PC-9 (cell line): ENCODE results near the gene ZSCAN9. TPM values are rescaled to one million over a fixed set of nuclear protein-coding genes. Genes with fewer than 3 reads are reported as not detected.
A peak's percentile ranks its signal among the peaks of the same experiment; 100 is the strongest.

Experiments used
- BruUV-seq: library from RNA; stranded (reverse); fragments of 400-500 nt; replicated peaks from 2 replicates; lab custom pipeline; 2021; lab: Mats Ljungman, UMichigan
- CTCF ChIA-PET: fragments of 300-600 bp; sonication (Branson Sonifier 250); formaldehyde crosslinking; loops from one replicate; lab custom pipeline; 2022; ENCODE audit warnings: antibody characterized with exemption; lab: Charles Lee
- POLR2A ChIA-PET: fragments of 300-600 bp; sonication (Branson Sonifier 250); formaldehyde crosslinking; loops from one replicate; lab custom pipeline; 2022; ENCODE audit warnings: antibody characterized with exemption; ENCODE audit not compliant: unreplicated experiment; lab: Charles Lee
- DNase-seq, 2 experiments: peaks; one replicate each; pipeline versions ENCODE4 v3.0.0 to v3.0.0-alpha.2; 2015 to 2022; ENCODE audit warnings: mixed read lengths in 1 of 2
- H2AFZ ChIP-seq: fragments of 200-600 bp; sonication (generic); 2 replicates; pipeline ENCODE4 v1.8.1; 2017; ENCODE audit warnings: antibody characterized with exemption
- H3F3A ChIP-seq: fragments of 200-600 bp; sonication (generic); 2 replicates; pipeline ENCODE4 v1.8.1; 2017; ENCODE audit warnings: antibody characterized with exemption, mild to moderate bottlenecking, low read depth; ENCODE audit not compliant: insufficient read depth
- H3K27ac ChIP-seq: fragments of 200-600 bp; sonication (generic); 2 replicates; pipeline ENCODE4 v1.6.1; 2016; ENCODE audit warnings: mixed run types
- H3K27me3 ChIP-seq: fragments of 200-600 bp; sonication (generic); 2 replicates; pipeline ENCODE4 v1.6.1; 2016; ENCODE audit warnings: low read depth, mixed run types; ENCODE audit not compliant: insufficient read depth
- H3K36me3 ChIP-seq: fragments of 200-600 bp; sonication (generic); 2 replicates; pipeline ENCODE4 v1.6.1; 2016; ENCODE audit warnings: low read depth, mixed run types
- H3K4me1 ChIP-seq: fragments of 200-600 bp; sonication (generic); replicated peaks from 2 replicates; pipeline ENCODE4 v1.6.1; 2016; ENCODE audit warnings: mixed run types; ENCODE audit not compliant: insufficient read depth
- H3K4me2 ChIP-seq: fragments of 200-600 bp; sonication (generic); 2 replicates; pipeline ENCODE4 v1.6.1; 2017; ENCODE audit warnings: mixed run types
- H3K4me3 ChIP-seq: fragments of 200-600 bp; sonication (generic); 2 replicates; pipeline ENCODE4 v1.6.1; 2016; ENCODE audit warnings: mixed run types
- H3K79me2 ChIP-seq: fragments of 200-600 bp; sonication (generic); 2 replicates; pipeline ENCODE4 v1.6.1; 2017; ENCODE audit warnings: low read depth, mixed run types
- H3K9me2 ChIP-seq: fragments of 200-600 bp; sonication (generic); 2 replicates; pipeline ENCODE4 v1.8.1; 2017; ENCODE audit warnings: mild to moderate bottlenecking; ENCODE audit not compliant: insufficient read depth
- H3K9me3 ChIP-seq: fragments of 200-600 bp; sonication (generic); 2 replicates; pipeline ENCODE4 v1.8.1; 2016; ENCODE audit warnings: low read depth; ENCODE audit not compliant: insufficient read depth
- H4K20me1 ChIP-seq: fragments of 200-600 bp; sonication (generic); 2 replicates; pipeline ENCODE4 v1.8.1; 2017; ENCODE audit not compliant: insufficient read depth
- EZH2 ChIP-seq: fragments of 200-600 bp; sonication (generic); IDR thresholded peaks from 2 replicates; pipeline ENCODE4 v1.8.0; 2017; ENCODE audit warnings: antibody characterized with exemption, low read depth
- intact Hi-C: fragments of 100-400 bp; cut with micrococcal nuclease; formaldehyde crosslinking; loops from one replicate; pipeline ENCODE4 v1.10.0; 2022; ENCODE audit not compliant: unreplicated experiment
- total RNA-seq: library from RNA; stranded (reverse); gene quantifications from 2 replicates; pipeline ENCODE4 v1.2.3, GENCODE V29; 2021
- TF ChIP-seq, protein P1 (sequence below): fragments of 200-600 bp; sonication (generic); conservative IDR thresholded peaks from 2 replicates; pipeline ENCODE4 v1.6.1; 2017; ENCODE audit warnings: mixed run types, antibody characterized with exemption, mild to moderate bottlenecking, moderate library complexity

Gene ZSCAN9
- total RNA-seq, 1 experiment from 2014 or later: 20.4 TPM

GRCh38 chr6:28215425-28215824, 9.7 kb upstream of the ZSCAN9 start:
- DNase-seq: no peak
- intact Hi-C loops: loop anchor here (10.0 kb wide), 1 partner anchor 369 kb away; a partner anchor contains a TSS

DNA sequence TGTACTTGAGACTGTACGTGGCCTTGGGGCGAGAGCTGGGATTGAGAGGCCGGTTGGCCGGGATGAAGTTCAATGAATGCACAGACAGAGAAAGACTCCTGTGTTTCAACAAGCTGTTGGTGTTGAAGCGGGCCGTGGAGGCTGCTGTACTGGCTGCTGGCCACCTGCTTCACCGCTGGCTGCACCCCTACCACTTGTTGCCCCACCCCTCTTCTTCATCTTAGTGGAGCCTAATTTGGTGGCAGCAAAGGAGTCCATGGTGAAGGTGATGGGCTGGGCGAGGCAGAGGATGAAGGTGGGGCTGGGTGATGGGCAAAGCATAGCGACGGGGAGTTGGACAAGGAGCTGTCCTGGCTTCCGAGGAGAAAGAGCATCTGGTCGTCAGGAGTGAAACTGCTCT, 7.2 kb upstream of the ZSCAN9 start:
- H3K9me3 ChIP-seq: no peaks in the 10 kb centered on the region
- no peaks in the 10 kb centered on the region for H4K20me1 ChIP-seq
- no peaks in the 10 kb centered on the region for H3K79me2 ChIP-seq
- H3K9me2 ChIP-seq: no peaks in the 10 kb centered on the region
- peaks cover 16% of the 10 kb centered on the region for H3K4me1 ChIP-seq
- POLR2A ChIA-PET: interaction anchor here (0.7 kb wide), 1 partner anchor 94 kb away, joined by 3 read pairs; the partner anchor contains the start of gene ZSCAN16
- peak overlapping the region; percentile 95; the same call in 1 of the 2 replicates for H3K4me2 ChIP-seq
- no peak overlapping the region for H2AFZ ChIP-seq
- TF ChIP-seq, protein P1, sequence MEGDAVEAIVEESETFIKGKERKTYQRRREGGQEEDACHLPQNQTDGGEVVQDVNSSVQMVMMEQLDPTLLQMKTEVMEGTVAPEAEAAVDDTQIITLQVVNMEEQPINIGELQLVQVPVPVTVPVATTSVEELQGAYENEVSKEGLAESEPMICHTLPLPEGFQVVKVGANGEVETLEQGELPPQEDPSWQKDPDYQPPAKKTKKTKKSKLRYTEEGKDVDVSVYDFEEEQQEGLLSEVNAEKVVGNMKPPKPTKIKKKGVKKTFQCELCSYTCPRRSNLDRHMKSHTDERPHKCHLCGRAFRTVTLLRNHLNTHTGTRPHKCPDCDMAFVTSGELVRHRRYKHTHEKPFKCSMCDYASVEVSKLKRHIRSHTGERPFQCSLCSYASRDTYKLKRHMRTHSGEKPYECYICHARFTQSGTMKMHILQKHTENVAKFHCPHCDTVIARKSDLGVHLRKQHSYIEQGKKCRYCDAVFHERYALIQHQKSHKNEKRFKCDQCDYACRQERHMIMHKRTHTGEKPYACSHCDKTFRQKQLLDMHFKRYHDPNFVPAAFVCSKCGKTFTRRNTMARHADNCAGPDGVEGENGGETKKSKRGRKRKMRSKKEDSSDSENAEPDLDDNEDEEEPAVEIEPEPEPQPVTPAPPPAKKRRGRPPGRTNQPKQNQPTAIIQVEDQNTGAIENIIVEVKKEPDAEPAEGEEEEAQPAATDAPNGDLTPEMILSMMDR: no peak
- no peak for TF ChIP-seq EZH2
- intact Hi-C loops: loop anchor here (10.0 kb wide), 1 partner anchor 367 kb away; a partner anchor contains a TSS
- BruUV-seq: no TSS peak
- no peak for DNase-seq
- no peak overlapping the region for H3K27ac ChIP-seq
- H3K27me3 ChIP-seq: no peaks in the 10 kb centered on the region
- no peaks in the 10 kb centered on the region for H3K36me3 ChIP-seq
- CTCF ChIA-PET: interaction anchor here (0.5 to 0.8 kb wide), 2 partner anchors 179 to 608 kb away, joined by 3 read pairs; no protein-coding TSS in a partner anchor
- H3K4me3 ChIP-seq: no peak overlapping the region
- 0 out of 2 replicates have a peak, but pooled peaks cover 14% of the 10 kb centered on the region for H3F3A ChIP-seq

More at GRCh38 chr6:28215425-28215824, 9.7 kb upstream of the ZSCAN9 start:
- H4K20me1 ChIP-seq: no peaks in the 10 kb centered on the region
- peaks cover 36% of the 10 kb centered on the region for H3F3A ChIP-seq
- no peak overlapping the region for H2AFZ ChIP-seq
- H3K27ac ChIP-seq: no peak overlapping the region
- no peaks in the 10 kb centered on the region for H3K27me3 ChIP-seq
- TF ChIP-seq, protein P1: no peak
- TF ChIP-seq EZH2: no peak
- ChIA-PET CTCF (no interaction called here), POLR2A (no interaction called here)
- H3K36me3 ChIP-seq: no peaks in the 10 kb centered on the region
- H3K4me1 ChIP-seq: peaks cover 28% of the 10 kb centered on the region
- no peaks in the 10 kb centered on the region for H3K9me3 ChIP-seq
- H3K4me2 ChIP-seq: no peak overlapping the region
- no peak overlapping the region for H3K4me3 ChIP-seq
- H3K9me2 ChIP-seq: no peaks in the 10 kb centered on the region
- no TSS peak for BruUV-seq
- no peaks in the 10 kb centered on the region for H3K79me2 ChIP-seq

DNA sequence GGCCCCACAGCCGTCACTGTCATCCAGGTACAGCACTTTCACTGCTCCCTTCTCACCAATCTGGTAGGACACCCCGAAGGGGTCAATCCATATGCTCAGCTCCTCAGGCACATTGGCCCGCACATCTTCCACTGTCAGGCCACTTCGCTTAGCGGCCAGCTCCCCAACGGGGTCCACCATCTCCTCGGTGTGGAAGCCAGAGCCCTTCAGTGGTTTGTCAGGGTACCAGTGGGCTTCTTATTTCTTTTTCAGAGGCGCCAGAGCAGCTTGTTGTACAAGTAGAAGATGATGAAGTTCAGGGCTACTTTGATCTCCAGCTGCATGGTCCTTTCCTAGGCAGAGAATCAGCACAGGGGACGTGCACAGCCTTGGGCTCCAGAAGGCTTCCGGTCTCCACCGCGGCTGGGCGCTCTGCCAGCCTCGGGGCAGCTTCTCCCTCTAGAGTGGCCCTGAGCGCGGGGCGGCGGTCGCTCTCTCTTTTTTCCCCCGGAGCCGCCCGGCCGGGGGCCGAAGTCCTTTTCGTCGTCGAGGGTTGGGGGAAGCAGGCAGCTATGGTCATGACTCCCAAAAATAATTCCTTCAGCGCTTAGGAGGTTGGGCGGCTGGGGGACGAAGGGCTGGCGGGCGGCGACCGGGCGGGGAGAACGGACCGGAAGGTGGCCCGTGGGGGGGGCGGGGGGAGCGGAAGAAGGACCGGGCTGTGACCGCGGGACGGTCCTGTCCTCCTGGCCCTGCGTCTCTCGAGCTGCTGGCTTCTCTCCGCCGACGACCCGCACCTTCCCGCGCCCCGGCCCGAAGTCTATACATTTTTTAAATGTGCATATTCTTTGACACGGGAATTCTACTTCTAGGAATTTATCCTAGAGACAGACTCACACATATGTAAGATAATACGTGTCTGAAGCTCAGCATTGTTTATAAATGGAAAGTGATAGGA, 6.5 kb upstream of the ZSCAN9 start:
- intact Hi-C loops: loop anchor here (10.0 kb wide), 1 partner anchor 366 kb away; a partner anchor contains a TSS
- Histone ChIP-seq H3K36me3 (no peaks in the 10 kb centered on the region), H3K27me3 (no peaks in the 10 kb centered on the region), H3K4me3 (peak overlapping the region; percentile 79), H2AFZ (peak overlapping the region; percentile 98), H3K9me2 (no peaks in the 10 kb centered on the region), H3K4me2 (peak overlapping the region; percentile 95), H3K79me2 (no peaks in the 10 kb centered on the region), H3F3A (0 out of 2 replicates have a peak, but pooled peaks cover 11% of the 10 kb centered on the region), H3K9me3 (no peaks in the 10 kb centered on the region), H4K20me1 (no peaks in the 10 kb centered on the region), H3K4me1 (peaks cover 11% of the 10 kb centered on the region), H3K27ac (no peak overlapping the region)
- ChIA-PET POLR2A (interaction anchor here (0.5 to 0.7 kb wide), 3 partner anchors 19 to 135 kb away, joined by 3 to 5 read pairs (median 3); partner anchors contain the start of gene ZSCAN16), CTCF (interaction anchor here (0.5 to 1.2 kb wide), 4 partner anchors 137 to 1877 kb away, joined by 3 to 5 read pairs (median 4); no protein-coding TSS in a partner anchor)
- TF ChIP-seq, protein P1: no peak
- TF ChIP-seq EZH2: no peak
- DNase-seq: peak in 1 of 2 experiments; percentile 70
- BruUV-seq: TSS peak; percentile 80
